BLaER1 treated with 17β-estradiol and CSF1 and Interleukin-3, amounts not matched to agents 10 nM and 100 nM (cell line): ENCODE measurements around the gene SMAD2.

Experiments
- H3K27ac ChIP-seq, 11 experiments: shearing (Covaris generic); formaldehyde crosslinking; 2 replicates each; pipeline ENCODE4 v1.8.1; 2022
- H3K27me3 ChIP-seq, 11 experiments: shearing (Covaris generic); formaldehyde crosslinking; 2 replicates each; pipeline ENCODE4 v1.8.1; 2022
- H3K36me3 ChIP-seq, 11 experiments: shearing (Covaris generic); formaldehyde crosslinking; 2 replicates each; pipeline ENCODE4 v1.8.1; 2022
- H3K4me1 ChIP-seq, 10 experiments: shearing (Covaris generic); formaldehyde crosslinking; 2 replicates each; pipeline ENCODE4 v1.8.1; 2022
- H3K4me2 ChIP-seq, 11 experiments: shearing (Covaris generic); formaldehyde crosslinking; 2 replicates each; pipeline ENCODE4 v1.8.1; 2022
- H3K4me3 ChIP-seq, 10 experiments: shearing (Covaris generic); formaldehyde crosslinking; 2 replicates each; pipeline ENCODE4 v1.8.1; 2022
- H3K9ac ChIP-seq, 11 experiments: shearing (Covaris generic); formaldehyde crosslinking; 2 replicates each; pipeline ENCODE4 v1.8.1; 2022
- H3K9me3 ChIP-seq, 11 experiments: shearing (Covaris generic); formaldehyde crosslinking; replicated peaks in 1 of 11; 2 replicates each; pipeline ENCODE4 v1.8.1; 2022
- H4K20me1 ChIP-seq, 11 experiments: shearing (Covaris generic); formaldehyde crosslinking; 2 replicates each; pipeline ENCODE4 v1.8.1; 2022
- Cebpa-rat ChIP-seq, 11 experiments: shearing (Covaris generic); IDR thresholded peaks; 2 replicates each; pipeline ENCODE4 v1.8.1; 2022

SMAD2 gene

GRCh38 chr18:47868744-47869143, 61.7 kb downstream of the SMAD2 start:
- no peak overlapping the region for H3K4me3 ChIP-seq
- no peaks in the 10 kb centered on the region for H3K9me3 ChIP-seq
- no peaks in the 10 kb centered on the region for H3K4me1 ChIP-seq
- no peak for TF ChIP-seq Cebpa-rat (IDR thresholded peaks at IDR 0.05)
- H3K4me2 ChIP-seq = no peak overlapping the region
- H3K9ac ChIP-seq = no peak overlapping the region
- H3K27ac ChIP-seq = no peak overlapping the region
- H4K20me1 ChIP-seq = peaks cover 13 to 78% (median 26%) of the 10 kb centered on the region in 11 experiments; a peak in 17 of 22 replicates
- peaks cover 36 to 74% (median 64%) of the 10 kb centered on the region in 11 experiments for H3K36me3 ChIP-seq
- no peaks in the 10 kb centered on the region for H3K27me3 ChIP-seq

- Histone ChIP-seq H3K9me3 (peaks cover 8 to 16% (median 10%) of the 10 kb centered on the region in 11 experiments), H4K20me1 (peaks cover 0 to 42% (median under 1%) of the 10 kb centered on the region in 11 experiments; a peak in 7 of 22 replicates), H3K4me3 (no peak overlapping the region), H3K27me3 (no peaks in the 10 kb centered on the region), H3K4me2 (no peak overlapping the region), H3K27ac (no peak overlapping the region), H3K36me3 (peaks cover 2 to 91% (median 81%) of the 10 kb centered on the region in 11 experiments), H3K4me1 (no peaks in the 10 kb centered on the region), H3K9ac (no peak overlapping the region)
- TF ChIP-seq Cebpa-rat (IDR thresholded peaks at IDR 0.05) = no peak
These were observed 65.3 kb downstream of the SMAD2 start for GRCh38 chr18:47865183-47865582.

- peaks cover 30 to 37% (median 31%) of the 10 kb centered on the region in 11 experiments for H3K9me3 ChIP-seq
- H3K36me3 ChIP-seq = peaks cover 0 to 94% (median 86%) of the 10 kb centered on the region in 11 experiments
- TF ChIP-seq Cebpa-rat (IDR thresholded peaks at IDR 0.05) = no peak
- no peaks in the 10 kb centered on the region for H3K4me1 ChIP-seq
- no peaks in the 10 kb centered on the region for H3K27me3 ChIP-seq
- H3K27ac ChIP-seq = no peak overlapping the region
- H3K9ac ChIP-seq = no peak overlapping the region
- no peak overlapping the region for H3K4me3 ChIP-seq
- H3K4me2 ChIP-seq = no peak overlapping the region
- H4K20me1 ChIP-seq = peaks cover 0 to 22% (median 0%) of the 10 kb centered on the region in 11 experiments; a peak in 4 of 22 replicates
These were observed 67.4 kb downstream of the SMAD2 start for GRCh38 chr18:47863041-47863440.

- Histone ChIP-seq H3K36me3 (peaks cover 0 to 95% (median 84%) of the 10 kb centered on the region in 11 experiments; a peak in 21 of 22 replicates), H3K27me3 (no peaks in the 10 kb centered on the region), H3K27ac (no peak overlapping the region), H3K4me3 (no peak overlapping the region), H3K9ac (no peak overlapping the region), H4K20me1 (no peaks in the 10 kb centered on the region), H3K4me2 (no peak overlapping the region), H3K9me3 (peaks cover 62 to 71% (median 65%) of the 10 kb centered on the region in 11 experiments), H3K4me1 (no peaks in the 10 kb centered on the region)
- no peak for TF ChIP-seq Cebpa-rat (IDR thresholded peaks at IDR 0.05)
These were observed 71.9 kb downstream of the SMAD2 start for GRCh38 chr18:47858607-47859006.

GRCh38 chr18:47847635-47848034, 82.8 kb downstream of the SMAD2 start:
- H3K27me3 ChIP-seq = no peaks in the 10 kb centered on the region

GRCh38 chr18:47846431-47846830, 84.0 kb downstream of the SMAD2 start:
- H3K36me3 ChIP-seq = peaks cover 65 to 83% (median 74%) of the 10 kb centered on the region in 11 experiments

More at GRCh38 chr18:47847635-47848034, 82.8 kb downstream of the SMAD2 start:
- Histone ChIP-seq H3K9me3 (no peaks in the 10 kb centered on the region), H3K4me2 (no peak overlapping the region), H3K27ac (no peak overlapping the region), H3K4me3 (no peak overlapping the region), H3K4me1 (no peaks in the 10 kb centered on the region), H4K20me1 (peaks cover 0 to 21% (median 0%) of the 10 kb centered on the region in 11 experiments; a peak in 4 of 22 replicates), H3K9ac (no peak overlapping the region), H3K36me3 (peaks cover 53 to 79% (median 69%) of the 10 kb centered on the region in 11 experiments)
- no peak for TF ChIP-seq Cebpa-rat (IDR thresholded peaks at IDR 0.05)

GRCh38 chr18:47844828-47845498, 85.5 kb downstream of the SMAD2 start:
- no peak for TF ChIP-seq Cebpa-rat (IDR thresholded peaks at IDR 0.05)
- no peaks in the 10 kb centered on the region for H3K27me3 ChIP-seq

More at GRCh38 chr18:47846431-47846830, 84.0 kb downstream of the SMAD2 start:
- H3K9me3 ChIP-seq = no peaks in the 10 kb centered on the region
- H3K27me3 ChIP-seq = no peaks in the 10 kb centered on the region
- no peak overlapping the region for H3K4me3 ChIP-seq
- TF ChIP-seq Cebpa-rat (IDR thresholded peaks at IDR 0.05) = no peak
- peaks cover 0 to 25% (median 0%) of the 10 kb centered on the region in 11 experiments; a peak in 4 of 22 replicates for H4K20me1 ChIP-seq
- H3K4me2 ChIP-seq = no peak overlapping the region
- H3K9ac ChIP-seq = no peak overlapping the region
- H3K27ac ChIP-seq = no peak overlapping the region
- H3K4me1 ChIP-seq = no peaks in the 10 kb centered on the region

GRCh38 chr18:47842836-47843235, 87.6 kb downstream of the SMAD2 start:
- no peak for TF ChIP-seq Cebpa-rat (IDR thresholded peaks at IDR 0.05)
- no peak overlapping the region for H3K9ac ChIP-seq
- H3K4me1 ChIP-seq = no peaks in the 10 kb centered on the region
- no peaks in the 10 kb centered on the region for H3K27me3 ChIP-seq
- no peak overlapping the region for H3K4me3 ChIP-seq
- no peak overlapping the region for H3K27ac ChIP-seq
- peaks cover 0 to 21% (median 0%) of the 10 kb centered on the region in 11 experiments; a peak in 4 of 22 replicates for H4K20me1 ChIP-seq
- H3K4me2 ChIP-seq = no peak overlapping the region
- peaks cover 85 to 97% (median 94%) of the 10 kb centered on the region in 11 experiments for H3K36me3 ChIP-seq
- 0 out of 22 replicates have a peak, but pooled peaks cover 0 to 4% (median 0%) of the 10 kb centered on the region in 11 experiments for H3K9me3 ChIP-seq

More at GRCh38 chr18:47844828-47845498, 85.5 kb downstream of the SMAD2 start:
- H3K4me3 ChIP-seq = no peak overlapping the region
- H4K20me1 ChIP-seq = peaks cover 0 to 25% (median 0%) of the 10 kb centered on the region in 11 experiments; a peak in 4 of 22 replicates
- H3K4me2 ChIP-seq = no peak overlapping the region
- no peaks in the 10 kb centered on the region for H3K4me1 ChIP-seq
- H3K27ac ChIP-seq = no peak overlapping the region
- H3K9ac ChIP-seq = no peak overlapping the region
- H3K9me3 ChIP-seq = no peaks in the 10 kb centered on the region
- H3K36me3 ChIP-seq = peaks cover 76 to 96% (median 89%) of the 10 kb centered on the region in 11 experiments

- H3K9ac ChIP-seq = no peak overlapping the region
- no peak for TF ChIP-seq Cebpa-rat (IDR thresholded peaks at IDR 0.05)
- 0 out of 22 replicates have a peak, but pooled peaks cover 0 to 4% (median 0%) of the 10 kb centered on the region in 11 experiments for H3K9me3 ChIP-seq
- H3K4me2 ChIP-seq = no peak overlapping the region
- no peak overlapping the region for H3K4me3 ChIP-seq
- no peak overlapping the region for H3K27ac ChIP-seq
- H3K4me1 ChIP-seq = no peaks in the 10 kb centered on the region
- H4K20me1 ChIP-seq = peaks cover 0 to 12% (median 0%) of the 10 kb centered on the region in 11 experiments; a peak in 3 of 22 replicates
- H3K36me3 ChIP-seq = peaks cover 63 to 99% (median 86%) of the 10 kb centered on the region in 11 experiments
- no peaks in the 10 kb centered on the region for H3K27me3 ChIP-seq
These were observed 92.1 kb downstream of the SMAD2 start for GRCh38 chr18:47838396-47838795.
